Ovary (tissue), 10 donors: ENCODE measurements around the gene AKT3. TPM values are rescaled to one million over a fixed set of nuclear protein-coding genes. Genes with fewer than 3 reads are reported as not detected.

Source experiments
- DNase-seq, 5 donors: peaks; one replicate each; pipeline ENCODE4 v3.0.0-alpha.2; 2019 to 2020
- H3K27ac ChIP-seq, 2 donors: fragments of 200-600 bp; one replicate each; pipeline versions ENCODE4 v1.5.1 to v1.8.0; 2019 to 2022
- H3K27me3 ChIP-seq: fragments of 200-600 bp; one replicate; pipeline ENCODE4 v1.8.0; 2022
- H3K36me3 ChIP-seq: fragments of 200-600 bp; sonication (generic); one replicate; pipeline ENCODE4 v1.5.1; 2019
- H3K4me1 ChIP-seq: one replicate; pipeline ENCODE4 v1.8.1; 2013; ENCODE audit warnings: mild to moderate bottlenecking, moderate library complexity; ENCODE audit not compliant: insufficient read depth
- H3K4me3 ChIP-seq: fragments of 200-600 bp; sonication (generic); one replicate; pipeline ENCODE4 v1.5.1; 2017
- H3K9me3 ChIP-seq, 2 donors: fragments of 200-600 bp in 1 of 2; sonication (generic) in 1 of 2; one replicate each; pipeline versions ENCODE4 v1.5.1 to v1.8.1; 2013 to 2019; ENCODE audit warnings: mild to moderate bottlenecking in 1 of 2, moderate library complexity in 1 of 2
- CTCF ChIP-seq, 3 donors: fragments of 450-650 bp in 2 of 3; fragments of 200-600 bp in 1 of 3; IDR thresholded peaks; one replicate each; pipeline versions ENCODE4 v1.5.1 to v1.8.0; 2016 to 2022; ENCODE audit warnings: antibody characterized with exemption in 3 of 3, mild to moderate bottlenecking in 1 of 3
- EP300 ChIP-seq: sonication (generic); formaldehyde crosslinking; IDR thresholded peaks from one replicate; pipeline ENCODE4 v1.6.1; 2017; ENCODE audit warnings: antibody characterized with exemption
- POLR2A ChIP-seq: fragments of 450-650 bp; IDR thresholded peaks from one replicate; pipeline ENCODE4 v1.6.1; 2017; ENCODE audit warnings: antibody characterized with exemption, mild to moderate bottlenecking, moderate library complexity
- WGBS, 3 donors: extraction: QIAGEN DNeasy Blood & Tissue Kit in 1 of 3; methylation state at CpG; one replicate each; pipeline versions ENCODE4 v1.1.5 to v1.1.7; 2013 to 2017; 5-methylcytosine and 5-hydroxymethylcytosine counted together
- intact Hi-C, 4 donors: fragments of 100-400 bp; cut with DNase I; formaldehyde crosslinking; loops; one replicate each; pipeline versions ENCODE4 v1.11.0 to v1.15.1; 2022 to 2023
- long read RNA-seq, 3 donors: library from polyadenylated mRNA in 2 of 3; unstranded in 2 of 3; transcript quantifications; one replicate each; pipeline ENCODE4 v2.0.0 and lab custom pipeline, GENCODE V29; 2021 to 2026
- polyA plus RNA-seq, 2 donors: library from polyadenylated mRNA; stranded (reverse); fragments of 200-250 nt in 1 of 2; fragments of 350-450 nt in 1 of 2; fragmentation: Illumina TruSeq in 1 of 2; extraction: RNeasy Lipid Tissue Mini Kit (QIAGEN cat#74804) in 1 of 2; gene quantifications; one replicate each; pipeline ENCODE4 v1.2.3, GENCODE V29; 2013 to 2014
- total RNA-seq, 7 donors: library from RNA; depleted of rRNA in 2 of 7; stranded (reverse); fragments of >200 nt in 2 of 7; fragmentation: NEBNext Ultra II Directional in 3 of 7; extraction: Animal tissue kit (Norgen Biotek cat#: 25700) in 3 of 7; gene quantifications; one replicate each; pipeline versions ENCODE4 v1.1.0 to v1.2.4, GENCODE V29; 2016 to 2023
- donor health status: DM: no; HTN: no; CAD: no; lungs with moderate emphysema.
- donor health status: DM: no; HTN: no; CAD: no.
- donor health status: Bipolar disorder and iron deficiency.
- donor health status: DM: yes; HTN: yes; CAD: no.
- donor health status: DM: no; HTN: no; CAD: no.
- donor health status: DM: yes; HTN: yes; CAD: no.

The AKT3 gene
- total RNA-seq, result 100 to 1,000 TPM in 5 of 7 donors, 10 to 100 TPM in 2; 45.8 to 202 (median 135) TPM
- polyA plus RNA-seq, result 10 to 100 TPM; 27.2 to 60.5 TPM
- long read RNA-seq, donor 1, partial matches to known transcripts, result 2 of 28 reads
- long read RNA-seq, donor 1, other reads (novel, unspliced or antisense), result 26 of 28 reads
- long read RNA-seq, donor 2, full-length matches to known transcripts, result 5 of 5 reads
- long read RNA-seq, donor 2, partial matches to known transcripts, result 0 of 5 reads
- long read RNA-seq, donor 2, other reads (novel, unspliced or antisense), result 0 of 5 reads
- long read RNA-seq, donor 3, partial matches to known transcripts, result 5 of 14 reads
- long read RNA-seq, donor 3, other reads (novel, unspliced or antisense), result 9 of 14 reads

GRCh38 chr1:243850202-243850451 lies at the start of gene AKT3:
Gene AKT3, minus strand, starts transcription at chr1:243850243. Its CDS starts 7,073 bp downstream, at chr1:243843170.
- intact Hi-C loops, result loop anchor here in 1 of 4 donors (5.0 to 10.0 kb wide), 2 partner anchors 65 to 197 kb away; no protein-coding TSS in a partner anchor
- Histone ChIP-seq H3K36me3 (no peaks in the 10 kb centered on the region), H3K4me1 (no peaks in the 10 kb centered on the region), H3K9me3 (no peaks in the 10 kb centered on the region), H3K4me3 (peak within 1 kb of the TSS; percentile 62), H3K27ac (peak within 1 kb of the TSS; percentile 94 to 100), H3K27me3 (no peaks in the 10 kb centered on the region)
- no peak for TF ChIP-seq EP300
- no peak for TF ChIP-seq CTCF (IDR thresholded peaks at IDR 0.05)
- no peak for TF ChIP-seq POLR2A
- WGBS, 3 donors, result 0 to 1% methylated on average over 11 to 32 of the region's 32 CpGs; no CpG with 5 or more reads in 1 of the 3 donors
- peak in 3 of 5 donors; percentile 84 to 90 (median 89) for DNase-seq

- Histone ChIP-seq H3K4me3 (no peak overlapping the region), H3K27me3 (no peaks in the 10 kb centered on the region), H3K4me1 (no peaks in the 10 kb centered on the region), H3K9me3 (no peaks in the 10 kb centered on the region), H3K27ac (no peak overlapping the region), H3K36me3 (no peaks in the 10 kb centered on the region)
- DNase-seq, result no peak
- intact Hi-C loops, result no loop called here
- WGBS, 3 donors, result 74 to 82% (median 79%) methylated on average over 2 of the region's 2 CpGs
- TF ChIP-seq EP300 (no peak), POLR2A (no peak), CTCF (IDR thresholded peaks at IDR 0.05) (no peak)
Observed at GRCh38 chr1:243898278-243898677, 48.2 kb upstream of the AKT3 start.

- TF ChIP-seq POLR2A (no peak), CTCF (IDR thresholded peaks at IDR 0.05) (no peak), EP300 (no peak)
- Histone ChIP-seq H3K4me3 (no peak overlapping the region), H3K36me3 (no peaks in the 10 kb centered on the region), H3K9me3 (no peaks in the 10 kb centered on the region), H3K27ac (no peak overlapping the region), H3K4me1 (no peaks in the 10 kb centered on the region), H3K27me3 (no peaks in the 10 kb centered on the region)
- 65 to 75% (median 70%) methylated on average over 2 of the region's 2 CpGs for WGBS, 3 donors
- no peak for DNase-seq
- intact Hi-C loops, result no loop called here
Observed at GRCh38 chr1:243896313-243896712, 46.3 kb upstream of the AKT3 start.

- no peak for DNase-seq
- TF ChIP-seq POLR2A, result no peak
- no peak for TF ChIP-seq CTCF (IDR thresholded peaks at IDR 0.05)
- TF ChIP-seq EP300, result no peak
- H3K36me3 ChIP-seq, result no peaks in the 10 kb centered on the region
- H3K27ac ChIP-seq, result no peak overlapping the region
- 62 to 77% (median 71%) methylated on average over 3 of the region's 3 CpGs for WGBS, 3 donors
- intact Hi-C loops, result no loop called here
- no peak overlapping the region for H3K4me3 ChIP-seq
- H3K9me3 ChIP-seq, result no peaks in the 10 kb centered on the region
- no peaks in the 10 kb centered on the region for H3K27me3 ChIP-seq
- H3K4me1 ChIP-seq, result no peaks in the 10 kb centered on the region
Observed at GRCh38 chr1:243892456-243892855, 42.4 kb upstream of the AKT3 start.
